Measurements from ENCODE around the gene FGA. TPM values are rescaled to one million over a fixed set of nuclear protein-coding genes. Genes with fewer than 3 reads are reported as not detected.
A peak's percentile ranks its signal among the peaks of the same experiment; 100 is the strongest.

The FGA gene
- total RNA-seq, 1 experiment from 2014 or later, result 3.9 TPM

GRCh38 chr4:154559494-154560418 lies 30.8 kb downstream of the FGA start:
- Histone ChIP-seq H3K27me3 (ENCODE audit: insufficient read depth, low read length) (no peaks in the 10 kb centered on the region), H3K4me2 (ENCODE audit: low read length) (no peak overlapping the region), H3K9me2 (ENCODE audit: insufficient read depth) (no peaks in the 10 kb centered on the region), H3K9ac (ENCODE audit: low read length) (no peak overlapping the region), H3K9me3 (ENCODE audit: control insufficient read depth in 1 of 2, insufficient read depth in 1 of 2, low read depth in 1 of 2, low read length in 2 of 2) (no peaks in the 10 kb centered on the region), H3K36me3 (ENCODE audit: control insufficient read depth in 1 of 2, insufficient read depth in 2 of 2, low read length in 2 of 2) (no peaks in the 10 kb centered on the region), H3K79me2 (ENCODE audit: insufficient read depth, low read length) (no peaks in the 10 kb centered on the region), H4K20me1 (ENCODE audit: insufficient read depth) (no peaks in the 10 kb centered on the region), H3K4me3 (replicated peaks in 1 of 2; ENCODE audit: low read depth in 1 of 2, low read length in 2 of 2) (no peak overlapping the region), H3K27ac (ENCODE audit: low read depth, low read length) (no peak overlapping the region), H2AFZ (ENCODE audit: low read depth, low read length, poor library complexity, severe bottlenecking) (no peak overlapping the region), H3K4me1 (ENCODE audit: control insufficient read depth in 1 of 2, insufficient read depth in 2 of 2, low read length in 2 of 2) (no peaks in the 10 kb centered on the region)
- ATAC-seq (peak; percentile 95), DNase-seq (ENCODE audit: low read depth, low spot score) (peak; percentile 44)
- no TSS peak for BruUV-seq (replicated peaks)
- POLR2A ChIA-PET, result interaction anchor here (1.3 to 1.5 kb wide), 2 partner anchors 9 to 59 kb away, joined by 4 read pairs; partner anchors contain the start of gene PLRG1
- RAD21 ChIA-PET (ENCODE audit: low non-redundant PET in 1 of 2, low total read pairs in 2 of 2, uncharacterized antibody in 2 of 2, unreplicated experiment in 2 of 2), result interaction anchor here (0.7 to 1.4 kb wide), 5 partner anchors 51 to 64 kb away, joined by 3 to 16 read pairs (median 3); no protein-coding TSS in a partner anchor
- intact Hi-C loops (cut with micrococcal nuclease), result loop anchor here (1.0 to 10.0 kb wide), 5 partner anchors 59 to 468 kb away; no protein-coding TSS in a partner anchor
- CTCF ChIA-PET, result interaction anchor here (0.6 to 5.6 kb wide), 18 partner anchors 8 to 247 kb away, joined by 3 to 119 read pairs (median 4); partner anchors contain the start of genes FGG and PLRG1
- no peak for TF ChIP-seq SIN3A (IDR thresholded peaks at IDR 0.05; ENCODE audit: low read depth)
- TF ChIP-seq EZH2 (IDR thresholded peaks at IDR 0.05), result no peak
- no peak for TF ChIP-seq ZFX (IDR thresholded peaks at IDR 0.05)
- TF ChIP-seq ATF3 (IDR thresholded peaks at IDR 0.05), result no peak
- TF ChIP-seq, protein P1, sequence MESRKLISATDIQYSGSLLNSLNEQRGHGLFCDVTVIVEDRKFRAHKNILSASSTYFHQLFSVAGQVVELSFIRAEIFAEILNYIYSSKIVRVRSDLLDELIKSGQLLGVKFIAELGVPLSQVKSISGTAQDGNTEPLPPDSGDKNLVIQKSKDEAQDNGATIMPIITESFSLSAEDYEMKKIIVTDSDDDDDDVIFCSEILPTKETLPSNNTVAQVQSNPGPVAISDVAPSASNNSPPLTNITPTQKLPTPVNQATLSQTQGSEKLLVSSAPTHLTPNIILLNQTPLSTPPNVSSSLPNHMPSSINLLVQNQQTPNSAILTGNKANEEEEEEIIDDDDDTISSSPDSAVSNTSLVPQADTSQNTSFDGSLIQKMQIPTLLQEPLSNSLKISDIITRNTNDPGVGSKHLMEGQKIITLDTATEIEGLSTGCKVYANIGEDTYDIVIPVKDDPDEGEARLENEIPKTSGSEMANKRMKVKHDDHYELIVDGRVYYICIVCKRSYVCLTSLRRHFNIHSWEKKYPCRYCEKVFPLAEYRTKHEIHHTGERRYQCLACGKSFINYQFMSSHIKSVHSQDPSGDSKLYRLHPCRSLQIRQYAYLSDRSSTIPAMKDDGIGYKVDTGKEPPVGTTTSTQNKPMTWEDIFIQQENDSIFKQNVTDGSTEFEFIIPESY (IDR thresholded peaks at IDR 0.05; ENCODE audit: extremely low read depth, insufficient replicate concordance, low read length), result no peak
- no peak for TF ChIP-seq SRF (IDR thresholded peaks at IDR 0.05; ENCODE audit: low read depth)
- TF ChIP-seq RAD21 (IDR thresholded peaks at IDR 0.05; ENCODE audit: low read depth), result peak; percentile 83
- TF ChIP-seq FOSL1 (IDR thresholded peaks at IDR 0.05; ENCODE audit: low read depth), result no peak
- TF ChIP-seq SP1 (IDR thresholded peaks at IDR 0.05; ENCODE audit: low read depth), result no peak
- TF ChIP-seq CEBPB (IDR thresholded peaks at IDR 0.05; ENCODE audit: low read depth), result no peak
- TF ChIP-seq ELF1 (IDR thresholded peaks at IDR 0.05; ENCODE audit: borderline replicate concordance, low read depth), result no peak
- no peak for TF ChIP-seq POLR2AphosphoS5 (IDR thresholded peaks at IDR 0.05; ENCODE audit: low read depth, low read length)
- no peak for TF ChIP-seq POLR2A (IDR thresholded peaks at IDR 0.05; ENCODE audit: borderline replicate concordance, extremely low read depth, insufficient read depth, insufficient read length)
- TF ChIP-seq, protein P2, sequence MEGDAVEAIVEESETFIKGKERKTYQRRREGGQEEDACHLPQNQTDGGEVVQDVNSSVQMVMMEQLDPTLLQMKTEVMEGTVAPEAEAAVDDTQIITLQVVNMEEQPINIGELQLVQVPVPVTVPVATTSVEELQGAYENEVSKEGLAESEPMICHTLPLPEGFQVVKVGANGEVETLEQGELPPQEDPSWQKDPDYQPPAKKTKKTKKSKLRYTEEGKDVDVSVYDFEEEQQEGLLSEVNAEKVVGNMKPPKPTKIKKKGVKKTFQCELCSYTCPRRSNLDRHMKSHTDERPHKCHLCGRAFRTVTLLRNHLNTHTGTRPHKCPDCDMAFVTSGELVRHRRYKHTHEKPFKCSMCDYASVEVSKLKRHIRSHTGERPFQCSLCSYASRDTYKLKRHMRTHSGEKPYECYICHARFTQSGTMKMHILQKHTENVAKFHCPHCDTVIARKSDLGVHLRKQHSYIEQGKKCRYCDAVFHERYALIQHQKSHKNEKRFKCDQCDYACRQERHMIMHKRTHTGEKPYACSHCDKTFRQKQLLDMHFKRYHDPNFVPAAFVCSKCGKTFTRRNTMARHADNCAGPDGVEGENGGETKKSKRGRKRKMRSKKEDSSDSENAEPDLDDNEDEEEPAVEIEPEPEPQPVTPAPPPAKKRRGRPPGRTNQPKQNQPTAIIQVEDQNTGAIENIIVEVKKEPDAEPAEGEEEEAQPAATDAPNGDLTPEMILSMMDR (IDR thresholded peaks at IDR 0.05 in 2 of 3, conservative IDR thresholded peaks at IDR 0.05 in 1 of 3; ENCODE audit: borderline replicate concordance in 1 of 3, insufficient read depth in 1 of 3, low read depth in 2 of 3, low read length in 2 of 3), result peak; percentile 53 to 76 (median 65)
- TF ChIP-seq REST (IDR thresholded peaks at IDR 0.05; ENCODE audit: low read depth), result no peak
- TF ChIP-seq TCF7L2 (IDR thresholded peaks at IDR 0.05; ENCODE audit: borderline replicate concordance, extremely low read depth, insufficient read depth, insufficient read length), result no peak
- no peak for TF ChIP-seq EGR1 (IDR thresholded peaks at IDR 0.05; ENCODE audit: low read depth)
- TF ChIP-seq CBX3 (IDR thresholded peaks at IDR 0.05; ENCODE audit: low read depth), result peak; percentile 80
- TF ChIP-seq ZNF274 (IDR thresholded peaks at IDR 0.05; ENCODE audit: low read depth, low read length), result no peak
